ENCODE data around the gene LITAFD.

DNA sequence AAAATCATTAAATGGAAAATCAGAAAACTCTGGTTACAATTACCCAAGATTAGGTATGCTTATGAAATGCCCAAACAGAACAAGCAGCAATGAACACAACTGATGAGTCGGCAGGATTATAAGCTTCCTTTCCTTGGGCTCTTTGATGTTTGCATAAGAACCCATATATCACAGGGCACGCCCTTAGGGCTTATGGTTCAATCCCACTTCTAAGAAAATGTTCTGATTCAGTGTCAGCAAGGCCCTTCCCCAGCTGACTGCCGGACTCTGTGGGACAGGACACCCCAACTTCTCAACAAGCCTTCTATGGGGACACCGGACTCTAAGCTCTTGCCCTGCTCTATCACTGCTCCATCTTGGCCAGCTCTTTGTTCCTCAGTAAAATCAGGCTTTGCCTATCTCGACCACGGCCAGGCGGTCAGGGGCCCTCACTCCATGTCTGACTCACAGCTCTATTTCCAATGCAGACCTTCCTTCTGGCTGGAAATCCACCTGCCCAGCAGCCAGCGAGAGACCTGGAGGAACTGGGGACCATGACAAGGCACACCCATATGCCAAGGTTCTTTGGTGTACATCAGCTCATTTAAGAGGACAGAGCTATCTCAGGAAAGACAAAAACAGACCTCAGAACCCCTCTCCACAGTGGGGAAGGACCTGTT lies 26.8 kb downstream of the LITAFD start:
- TF ChIP-seq, protein P1, sequence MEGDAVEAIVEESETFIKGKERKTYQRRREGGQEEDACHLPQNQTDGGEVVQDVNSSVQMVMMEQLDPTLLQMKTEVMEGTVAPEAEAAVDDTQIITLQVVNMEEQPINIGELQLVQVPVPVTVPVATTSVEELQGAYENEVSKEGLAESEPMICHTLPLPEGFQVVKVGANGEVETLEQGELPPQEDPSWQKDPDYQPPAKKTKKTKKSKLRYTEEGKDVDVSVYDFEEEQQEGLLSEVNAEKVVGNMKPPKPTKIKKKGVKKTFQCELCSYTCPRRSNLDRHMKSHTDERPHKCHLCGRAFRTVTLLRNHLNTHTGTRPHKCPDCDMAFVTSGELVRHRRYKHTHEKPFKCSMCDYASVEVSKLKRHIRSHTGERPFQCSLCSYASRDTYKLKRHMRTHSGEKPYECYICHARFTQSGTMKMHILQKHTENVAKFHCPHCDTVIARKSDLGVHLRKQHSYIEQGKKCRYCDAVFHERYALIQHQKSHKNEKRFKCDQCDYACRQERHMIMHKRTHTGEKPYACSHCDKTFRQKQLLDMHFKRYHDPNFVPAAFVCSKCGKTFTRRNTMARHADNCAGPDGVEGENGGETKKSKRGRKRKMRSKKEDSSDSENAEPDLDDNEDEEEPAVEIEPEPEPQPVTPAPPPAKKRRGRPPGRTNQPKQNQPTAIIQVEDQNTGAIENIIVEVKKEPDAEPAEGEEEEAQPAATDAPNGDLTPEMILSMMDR (conservative IDR thresholded peaks at IDR 0.05): no peak
- no peak for TF ChIP-seq EZH2 (IDR thresholded peaks at IDR 0.05; ENCODE audit: low read depth)
